SK-N-SH treated with all-trans-retinoic acid at 6 μM for 48 hours (cell line): Measurements from ENCODE around the gene C11orf58.

Source experiments
- ATAC-seq: fragments of 200-7000 bp; cut with Tn5 transposase; 3 replicates; pipeline ENCODE4 v1.9.1; 2020; ENCODE audit warnings: mild to moderate bottlenecking, moderate library complexity
- ARNTL ChIP-seq: fragments of 450-650 bp; formaldehyde crosslinking; IDR thresholded peaks from 2 replicates; pipeline ENCODE4 v1.5.0; 2020; ENCODE audit warnings: low read depth, mild to moderate bottlenecking, moderate library complexity, borderline replicate concordance
- BACH2 ChIP-seq: fragments of 250-450 bp; sonication (Bioruptor Pico); IDR thresholded peaks from 2 replicates; pipeline ENCODE4 v1.9.0; 2021; ENCODE audit warnings: mild to moderate bottlenecking, borderline replicate concordance
- CREB5 ChIP-seq: fragments of 250-450 bp; sonication (Bioruptor Pico); IDR thresholded peaks from 2 replicates; pipeline ENCODE4 v1.5.1; 2020; ENCODE audit warnings: low read depth, mild to moderate bottlenecking, moderate library complexity
- CSDC2 ChIP-seq: fragments of 250-450 bp; sonication (Bioruptor Pico); IDR thresholded peaks from 2 replicates; pipeline ENCODE4 v1.5.0; 2020; ENCODE audit warnings: mild to moderate bottlenecking, moderate library complexity
- GLIS3 ChIP-seq: fragments of 250-450 bp; sonication (Bioruptor Pico); IDR thresholded peaks from 2 replicates; pipeline ENCODE4 v1.5.0; 2020; ENCODE audit warnings: mild to moderate bottlenecking, moderate library complexity
- ISL1 ChIP-seq: fragments of 250-450 bp; sonication (Bioruptor Pico); IDR thresholded peaks from 2 replicates; pipeline ENCODE4 v2.1.2; 2022; ENCODE audit warnings: mild to moderate bottlenecking, moderate library complexity
- POU6F1 ChIP-seq: fragments of 250-450 bp; sonication (Bioruptor Pico); IDR thresholded peaks from 2 replicates; pipeline ENCODE4 v1.8.0; 2021; ENCODE audit warnings: low read depth, mild to moderate bottlenecking, moderate library complexity, borderline replicate concordance
- RARB ChIP-seq: fragments of 250-450 bp; sonication (Bioruptor Pico); IDR thresholded peaks from 2 replicates; pipeline ENCODE4 v1.8.0; 2021; ENCODE audit warnings: mild to moderate bottlenecking, moderate library complexity
- TOX ChIP-seq: fragments of 250-450 bp; sonication (Bioruptor Pico); IDR thresholded peaks from 2 replicates; pipeline ENCODE4 v1.8.0; 2021; ENCODE audit warnings: mild to moderate bottlenecking, moderate library complexity, borderline replicate concordance
- ZC3H10 ChIP-seq: fragments of 250-450 bp; sonication (Bioruptor Pico); IDR thresholded peaks from 2 replicates; pipeline ENCODE4 v1.5.1; 2021; ENCODE audit warnings: mild to moderate bottlenecking, moderate library complexity
- ZFP3 ChIP-seq: fragments of 250-450 bp; sonication (Bioruptor Pico); IDR thresholded peaks from 2 replicates; pipeline ENCODE4 v1.5.0; 2020; ENCODE audit warnings: mild to moderate bottlenecking, moderate library complexity
- ZNF565 ChIP-seq: fragments of 450-650 bp; formaldehyde crosslinking; conservative IDR thresholded peaks from 2 replicates; pipeline ENCODE4 v1.5.0; 2020; ENCODE audit warnings: low read depth, mild to moderate bottlenecking, moderate library complexity
- ZNF70 ChIP-seq: fragments of 450-650 bp; formaldehyde crosslinking; IDR thresholded peaks from 2 replicates; pipeline ENCODE4 v1.5.0; 2020; ENCODE audit warnings: mild to moderate bottlenecking, moderate library complexity
- ZNF8 ChIP-seq: fragments of 450-650 bp; formaldehyde crosslinking; IDR thresholded peaks from 2 replicates; pipeline ENCODE4 v1.5.0; 2020; ENCODE audit warnings: mild to moderate bottlenecking, moderate library complexity

C11orf58 gene

GRCh38 chr11:16787035-16787742, 48.7 kb downstream of the C11orf58 start:
- no peak for ATAC-seq
- TF ChIP-seq POU6F1, result no peak
- TF ChIP-seq, all 23 proteins: peak for 0

GRCh38 chr11:16788141-16789062, 50.0 kb downstream of the C11orf58 start:
- TF ChIP-seq ZNF565 (CRISPR knock-in tag) (no peak), ZNF70 (CRISPR knock-in tag) (no peak), ZC3H10 (CRISPR knock-in tag) (no peak), GLIS3 (CRISPR knock-in tag) (no peak), ZFP3 (CRISPR knock-in tag) (no peak), CREB5 (CRISPR knock-in tag) (no peak), ZNF8 (no peak)
- TF ChIP-seq, all 23 proteins: peak for 0
- ATAC-seq, result peak; percentile 78

GRCh38 chr11:16789063-16789420, 50.6 kb downstream of the C11orf58 start:
- no peak for ATAC-seq
- TF ChIP-seq BACH2, result no peak
- no peak for TF ChIP-seq RARB (CRISPR knock-in tag)
- TF ChIP-seq ZNF565 (CRISPR knock-in tag), result no peak

- TF ChIP-seq BACH2 (no peak), POU6F1 (no peak), ZNF565 (CRISPR knock-in tag) (no peak)
- ATAC-seq, result no peak
Measured at GRCh38 chr11:16789560-16790485, 51.4 kb downstream of the C11orf58 start.

GRCh38 chr11:16790486-16791190, 52.2 kb downstream of the C11orf58 start:
- no peak for ATAC-seq
- TF ChIP-seq BACH2 (no peak), ZFP3 (CRISPR knock-in tag) (no peak)
- TF ChIP-seq, all 23 proteins: peak for 0

GRCh38 chr11:16791191-16791961, 52.9 kb downstream of the C11orf58 start:
- ATAC-seq, result peak; percentile 94
- TF ChIP-seq ISL1, result 0 out of 2 replicates have a peak, but pooled peaks have one; percentile 10
- no peak for TF ChIP-seq ARNTL
- no peak for TF ChIP-seq TOX (CRISPR knock-in tag)
- TF ChIP-seq ZC3H10 (CRISPR knock-in tag), result no peak
- no peak for TF ChIP-seq CSDC2 (CRISPR knock-in tag)
- TF ChIP-seq, all 23 proteins: peak for 1
